Measurements from ENCODE around the gene DSEL. TPM values are rescaled to one million over a fixed set of nuclear protein-coding genes. Genes with fewer than 3 reads are reported as not detected.

The DSEL gene
- 7.1 TPM in 2 replicates for total RNA-seq

GRCh38 chr18:67516539-67517443 lies at the start of gene DSEL:
Gene DSEL, minus strand, starts transcription at chr18:67516720. Its CDS starts 2,112 bp downstream, at chr18:67514608.
- TF ChIP-seq, protein P1, sequence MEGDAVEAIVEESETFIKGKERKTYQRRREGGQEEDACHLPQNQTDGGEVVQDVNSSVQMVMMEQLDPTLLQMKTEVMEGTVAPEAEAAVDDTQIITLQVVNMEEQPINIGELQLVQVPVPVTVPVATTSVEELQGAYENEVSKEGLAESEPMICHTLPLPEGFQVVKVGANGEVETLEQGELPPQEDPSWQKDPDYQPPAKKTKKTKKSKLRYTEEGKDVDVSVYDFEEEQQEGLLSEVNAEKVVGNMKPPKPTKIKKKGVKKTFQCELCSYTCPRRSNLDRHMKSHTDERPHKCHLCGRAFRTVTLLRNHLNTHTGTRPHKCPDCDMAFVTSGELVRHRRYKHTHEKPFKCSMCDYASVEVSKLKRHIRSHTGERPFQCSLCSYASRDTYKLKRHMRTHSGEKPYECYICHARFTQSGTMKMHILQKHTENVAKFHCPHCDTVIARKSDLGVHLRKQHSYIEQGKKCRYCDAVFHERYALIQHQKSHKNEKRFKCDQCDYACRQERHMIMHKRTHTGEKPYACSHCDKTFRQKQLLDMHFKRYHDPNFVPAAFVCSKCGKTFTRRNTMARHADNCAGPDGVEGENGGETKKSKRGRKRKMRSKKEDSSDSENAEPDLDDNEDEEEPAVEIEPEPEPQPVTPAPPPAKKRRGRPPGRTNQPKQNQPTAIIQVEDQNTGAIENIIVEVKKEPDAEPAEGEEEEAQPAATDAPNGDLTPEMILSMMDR (IDR thresholded peaks at IDR 0.05; ENCODE audit: insufficient read depth, low read length, poor library complexity, severe bottlenecking), result no peak

DNA sequence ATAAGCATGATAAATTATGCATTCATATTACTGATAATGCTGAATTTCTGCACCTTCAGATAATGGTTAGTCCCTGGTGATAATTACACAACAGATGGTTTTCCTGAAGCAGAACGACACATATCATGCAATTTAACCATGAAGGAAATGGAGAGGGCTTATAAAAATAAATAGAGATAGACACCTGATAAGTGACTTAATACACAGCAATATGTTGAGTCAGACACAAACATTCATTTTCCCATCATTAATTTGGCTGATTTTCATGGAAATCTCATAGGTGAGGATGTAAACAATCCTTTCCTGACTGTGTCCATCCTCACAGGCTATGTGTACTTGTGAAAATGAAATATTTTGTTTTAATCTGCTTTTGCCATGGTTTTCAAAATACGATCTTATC lies 36.9 kb upstream of the DSEL start:
- H3K27me3 ChIP-seq (ENCODE audit: control insufficient read depth, insufficient read depth, low read length), result no peaks in the 10 kb centered on the region
- TF ChIP-seq, protein P1 (IDR thresholded peaks at IDR 0.05; ENCODE audit: insufficient read depth, low read length, poor library complexity, severe bottlenecking), result no peak
- H3K36me3 ChIP-seq (ENCODE audit: control insufficient read depth, insufficient read depth, low read length), result no peaks in the 10 kb centered on the region
- no peak for DNase-seq (ENCODE audit: low read depth)
- H3K4me3 ChIP-seq (ENCODE audit: low read depth, low read length), result no peak overlapping the region

More at GRCh38 chr18:67516539-67517443, at the start of gene DSEL:
- Histone ChIP-seq H3K4me3 (ENCODE audit: low read depth, low read length) (peak within 1 kb of the TSS; percentile 95), H3K27me3 (ENCODE audit: control insufficient read depth, insufficient read depth, low read length) (no peaks in the 10 kb centered on the region), H3K36me3 (ENCODE audit: control insufficient read depth, insufficient read depth, low read length) (peaks cover 1% of the 10 kb centered on the region)
- peak; percentile 50 for DNase-seq (ENCODE audit: low read depth)

GRCh38 chr18:67550872-67551520 lies 34.5 kb upstream of the DSEL start:
- Histone ChIP-seq H3K27me3 (ENCODE audit: control insufficient read depth, insufficient read depth, low read length) (no peaks in the 10 kb centered on the region), H3K4me3 (ENCODE audit: low read depth, low read length) (no peak overlapping the region), H3K36me3 (ENCODE audit: control insufficient read depth, insufficient read depth, low read length) (no peaks in the 10 kb centered on the region)
- TF ChIP-seq, protein P1 (IDR thresholded peaks at IDR 0.05; ENCODE audit: insufficient read depth, low read length, poor library complexity, severe bottlenecking), result no peak
- DNase-seq (ENCODE audit: low read depth), result peak; percentile 38

GRCh38 chr18:67549946-67550345 lies 33.4 kb upstream of the DSEL start:
- TF ChIP-seq, protein P1 (IDR thresholded peaks at IDR 0.05; ENCODE audit: insufficient read depth, low read length, poor library complexity, severe bottlenecking), result no peak
- DNase-seq (ENCODE audit: low read depth), result no peak
- H3K4me3 ChIP-seq (ENCODE audit: low read depth, low read length), result no peak overlapping the region
- no peaks in the 10 kb centered on the region for H3K36me3 ChIP-seq (ENCODE audit: control insufficient read depth, insufficient read depth, low read length)
- no peaks in the 10 kb centered on the region for H3K27me3 ChIP-seq (ENCODE audit: control insufficient read depth, insufficient read depth, low read length)

DNA sequence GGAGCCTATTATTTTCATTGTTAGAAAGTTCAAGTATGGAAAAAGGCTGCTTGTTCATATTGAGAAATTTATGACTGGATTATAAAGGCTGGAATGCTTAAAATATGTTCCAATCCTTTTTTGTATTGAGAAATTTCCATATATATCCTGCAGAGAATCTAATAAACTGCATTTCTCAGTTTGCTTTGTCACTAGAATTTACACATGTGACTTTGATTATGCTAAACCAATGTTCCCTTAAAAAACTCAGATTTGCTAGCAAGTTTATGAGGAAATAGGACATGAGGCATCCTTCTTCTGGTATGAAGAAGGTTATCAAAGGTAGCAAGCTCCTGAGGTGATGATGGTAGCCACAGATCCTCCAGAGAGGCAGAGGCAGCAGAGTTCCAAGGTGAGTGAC lies 29.2 kb upstream of the DSEL start:
- TF ChIP-seq, protein P1 (IDR thresholded peaks at IDR 0.05; ENCODE audit: insufficient read depth, low read length, poor library complexity, severe bottlenecking), result no peak
- H3K4me3 ChIP-seq (ENCODE audit: low read depth, low read length), result no peak overlapping the region
- no peaks in the 10 kb centered on the region for H3K27me3 ChIP-seq (ENCODE audit: control insufficient read depth, insufficient read depth, low read length)
- no peak for DNase-seq (ENCODE audit: low read depth)
- H3K36me3 ChIP-seq (ENCODE audit: control insufficient read depth, insufficient read depth, low read length), result no peaks in the 10 kb centered on the region
